Measurements from ENCODE around the gene TSR3.

TSR3 gene

GRCh38 chr16:1326946-1327618, 24.6 kb downstream of the TSR3 start:
- H3K9me2 ChIP-seq (replicated peaks; ENCODE audit: insufficient read depth, low read length) = no peaks in the 10 kb centered on the region
- H3K27ac ChIP-seq (ENCODE audit: low read depth, low read length) = no peak overlapping the region
- H2AFZ ChIP-seq (ENCODE audit: low read depth, low read length, severe bottlenecking) = no peak overlapping the region
- 0 out of 2 replicates have a peak, but pooled peaks cover 4% of the 10 kb centered on the region for H3F3A ChIP-seq (ENCODE audit: insufficient read depth)
- H3K79me2 ChIP-seq (ENCODE audit: insufficient read depth, low read length) = no peaks in the 10 kb centered on the region
- H3K9me3 ChIP-seq (ENCODE audit: insufficient read depth, low read length) = no peaks in the 10 kb centered on the region
- no peaks in the 10 kb centered on the region for H4K20me1 ChIP-seq (ENCODE audit: low read depth, low read length)
- no peak overlapping the region for H3K4me3 ChIP-seq (ENCODE audit: insufficient read depth, low read length, poor library complexity, severe bottlenecking)
- no peak for TF ChIP-seq CTCF (IDR thresholded peaks at IDR 0.05; ENCODE audit: insufficient read depth, low read length, poor library complexity, severe bottlenecking)
- no peak for TF ChIP-seq EZH2phosphoT487 (conservative IDR thresholded peaks at IDR 0.05; ENCODE audit: low read length)
- no peaks in the 10 kb centered on the region for H3K36me3 ChIP-seq (ENCODE audit: low read length)
- H3K27me3 ChIP-seq (ENCODE audit: low read length) = no peaks in the 10 kb centered on the region
- H3K4me2 ChIP-seq (ENCODE audit: low read depth, low read length, poor library complexity, severe bottlenecking) = no peak overlapping the region
- H3K9ac ChIP-seq (ENCODE audit: low read length) = no peak overlapping the region

GRCh38 chr16:1326391-1326790, 25.3 kb downstream of the TSR3 start:
- no peak overlapping the region for H2AFZ ChIP-seq (ENCODE audit: low read depth, low read length, severe bottlenecking)
- no peaks in the 10 kb centered on the region for H3K9me3 ChIP-seq (ENCODE audit: insufficient read depth, low read length)
- H3K9me2 ChIP-seq (replicated peaks; ENCODE audit: insufficient read depth, low read length) = no peaks in the 10 kb centered on the region
- no peak overlapping the region for H3K27ac ChIP-seq (ENCODE audit: low read depth, low read length)
- no peaks in the 10 kb centered on the region for H3K27me3 ChIP-seq (ENCODE audit: low read length)
- no peaks in the 10 kb centered on the region for H3K79me2 ChIP-seq (ENCODE audit: insufficient read depth, low read length)
- H3K9ac ChIP-seq (ENCODE audit: low read length) = no peak overlapping the region
- no peak overlapping the region for H3K4me3 ChIP-seq (ENCODE audit: insufficient read depth, low read length, poor library complexity, severe bottlenecking)
- H4K20me1 ChIP-seq (ENCODE audit: low read depth, low read length) = no peaks in the 10 kb centered on the region
- H3K36me3 ChIP-seq (ENCODE audit: low read length) = no peaks in the 10 kb centered on the region
- H3F3A ChIP-seq (ENCODE audit: insufficient read depth) = 0 out of 2 replicates have a peak, but pooled peaks cover 4% of the 10 kb centered on the region
- no peak for TF ChIP-seq CTCF (IDR thresholded peaks at IDR 0.05; ENCODE audit: insufficient read depth, low read length, poor library complexity, severe bottlenecking)
- H3K4me2 ChIP-seq (ENCODE audit: low read depth, low read length, poor library complexity, severe bottlenecking) = no peak overlapping the region

- no peaks in the 10 kb centered on the region for H3K27me3 ChIP-seq (ENCODE audit: low read length)
- no peak overlapping the region for H3K4me2 ChIP-seq (ENCODE audit: low read depth, low read length, poor library complexity, severe bottlenecking)
- no peaks in the 10 kb centered on the region for H3K9me2 ChIP-seq (replicated peaks; ENCODE audit: insufficient read depth, low read length)
- no peak overlapping the region for H3K27ac ChIP-seq (ENCODE audit: low read depth, low read length)
- H2AFZ ChIP-seq (ENCODE audit: low read depth, low read length, severe bottlenecking) = no peak overlapping the region
- no peaks in the 10 kb centered on the region for H3K9me3 ChIP-seq (ENCODE audit: insufficient read depth, low read length)
- H3K9ac ChIP-seq (ENCODE audit: low read length) = no peak overlapping the region
- no peaks in the 10 kb centered on the region for H4K20me1 ChIP-seq (ENCODE audit: low read depth, low read length)
- no peak overlapping the region for H3K4me3 ChIP-seq (ENCODE audit: insufficient read depth, low read length, poor library complexity, severe bottlenecking)
- no peaks in the 10 kb centered on the region for H3K36me3 ChIP-seq (ENCODE audit: low read length)
- no peak for TF ChIP-seq CTCF (IDR thresholded peaks at IDR 0.05; ENCODE audit: insufficient read depth, low read length, poor library complexity, severe bottlenecking)
- TF ChIP-seq EZH2phosphoT487 (conservative IDR thresholded peaks at IDR 0.05; ENCODE audit: low read length) = no peak
- no peaks in the 10 kb centered on the region for H3K79me2 ChIP-seq (ENCODE audit: insufficient read depth, low read length)
- H3F3A ChIP-seq (ENCODE audit: insufficient read depth) = 0 out of 2 replicates have a peak, but pooled peaks cover 4% of the 10 kb centered on the region
Measured at GRCh38 chr16:1325673-1326371, 25.9 kb downstream of the TSR3 start.
